ENCODE data around the gene YPEL1.

The YPEL1 gene

GRCh38 chr22:21690401-21690801 lies 45.2 kb downstream of the YPEL1 start:
- H3K9me3 Mint-ChIP-seq = no peaks in the 10 kb centered on the region
- peaks cover 19% of the 10 kb centered on the region for H3K36me3 Mint-ChIP-seq (ENCODE audit: low read depth)

GRCh38 chr22:21688706-21689381 lies 46.8 kb downstream of the YPEL1 start:
- no peak overlapping the region for H3K4me3 Mint-ChIP-seq
- H3K27me3 Mint-ChIP-seq = no peaks in the 10 kb centered on the region
- H3K4me1 Mint-ChIP-seq (ENCODE audit: low read depth) = peaks cover 26% of the 10 kb centered on the region
- H3K27ac Mint-ChIP-seq = peak overlapping the region; percentile 61
- no peaks in the 10 kb centered on the region for H3K9me3 Mint-ChIP-seq
- peaks cover 29% of the 10 kb centered on the region for H3K36me3 Mint-ChIP-seq (ENCODE audit: low read depth)

More at GRCh38 chr22:21690401-21690801, 45.2 kb downstream of the YPEL1 start:
- H3K4me1 Mint-ChIP-seq (ENCODE audit: low read depth) = peaks cover 26% of the 10 kb centered on the region
- peak overlapping the region; percentile 30 for H3K4me3 Mint-ChIP-seq
- H3K27me3 Mint-ChIP-seq = no peaks in the 10 kb centered on the region
- H3K27ac Mint-ChIP-seq = peak overlapping the region; percentile 91

- H3K27me3 Mint-ChIP-seq = no peaks in the 10 kb centered on the region
- no peak overlapping the region for H3K27ac Mint-ChIP-seq
- H3K9me3 Mint-ChIP-seq = no peaks in the 10 kb centered on the region
- H3K4me3 Mint-ChIP-seq = no peak overlapping the region
- H3K36me3 Mint-ChIP-seq (ENCODE audit: low read depth) = peaks cover 29% of the 10 kb centered on the region
- H3K4me1 Mint-ChIP-seq (ENCODE audit: low read depth) = peaks cover 26% of the 10 kb centered on the region
These were observed 47.3 kb downstream of the YPEL1 start for GRCh38 chr22:21688341-21688705.

- Mint-ChIP-seq H3K27ac (no peak overlapping the region), H3K9me3 (no peaks in the 10 kb centered on the region), H3K4me1 (ENCODE audit: low read depth) (peaks cover 26% of the 10 kb centered on the region), H3K27me3 (no peaks in the 10 kb centered on the region), H3K36me3 (ENCODE audit: low read depth) (peaks cover 29% of the 10 kb centered on the region), H3K4me3 (no peak overlapping the region)
These were observed 47.8 kb downstream of the YPEL1 start for GRCh38 chr22:21687685-21688259.

GRCh38 chr22:21686634-21687393 lies 48.8 kb downstream of the YPEL1 start:
- H3K27me3 Mint-ChIP-seq = no peaks in the 10 kb centered on the region
- H3K9me3 Mint-ChIP-seq = no peaks in the 10 kb centered on the region
- peaks cover 23% of the 10 kb centered on the region for H3K36me3 Mint-ChIP-seq (ENCODE audit: low read depth)
- peaks cover 30% of the 10 kb centered on the region for H3K4me1 Mint-ChIP-seq (ENCODE audit: low read depth)
- H3K27ac Mint-ChIP-seq = no peak overlapping the region
- H3K4me3 Mint-ChIP-seq = no peak overlapping the region

- Mint-ChIP-seq H3K27ac (no peak overlapping the region), H3K4me3 (no peak overlapping the region), H3K4me1 (ENCODE audit: low read depth) (peaks cover 29% of the 10 kb centered on the region), H3K27me3 (no peaks in the 10 kb centered on the region), H3K36me3 (ENCODE audit: low read depth) (peaks cover 20% of the 10 kb centered on the region), H3K9me3 (no peaks in the 10 kb centered on the region)
These were observed 49.4 kb downstream of the YPEL1 start for GRCh38 chr22:21686193-21686608.

GRCh38 chr22:21685164-21685513 lies 50.5 kb downstream of the YPEL1 start:
- Mint-ChIP-seq H3K27me3 (no peaks in the 10 kb centered on the region), H3K27ac (no peak overlapping the region), H3K9me3 (no peaks in the 10 kb centered on the region), H3K4me3 (no peak overlapping the region), H3K4me1 (ENCODE audit: low read depth) (peaks cover 18% of the 10 kb centered on the region), H3K36me3 (ENCODE audit: low read depth) (peaks cover 16% of the 10 kb centered on the region)

- Mint-ChIP-seq H3K27ac (no peak overlapping the region), H3K4me1 (ENCODE audit: low read depth) (peaks cover 13% of the 10 kb centered on the region), H3K27me3 (no peaks in the 10 kb centered on the region), H3K36me3 (ENCODE audit: low read depth) (peaks cover 13% of the 10 kb centered on the region), H3K4me3 (no peak overlapping the region), H3K9me3 (no peaks in the 10 kb centered on the region)
These were observed 51.0 kb downstream of the YPEL1 start for GRCh38 chr22:21684492-21685163.

- H3K4me1 Mint-ChIP-seq (ENCODE audit: low read depth) = peaks cover 3% of the 10 kb centered on the region
- no peak overlapping the region for H3K27ac Mint-ChIP-seq
- peaks cover 10% of the 10 kb centered on the region for H3K36me3 Mint-ChIP-seq (ENCODE audit: low read depth)
- H3K27me3 Mint-ChIP-seq = no peaks in the 10 kb centered on the region
- H3K4me3 Mint-ChIP-seq = no peak overlapping the region
- H3K9me3 Mint-ChIP-seq = no peaks in the 10 kb centered on the region
These were observed 52.2 kb downstream of the YPEL1 start for GRCh38 chr22:21683401-21683811.

GRCh38 chr22:21682385-21683175 lies 53.0 kb downstream of the YPEL1 start:
- no peak overlapping the region for H3K4me3 Mint-ChIP-seq
- peaks cover 3% of the 10 kb centered on the region for H3K4me1 Mint-ChIP-seq (ENCODE audit: low read depth)
- H3K36me3 Mint-ChIP-seq (ENCODE audit: low read depth) = peaks cover 10% of the 10 kb centered on the region
- no peaks in the 10 kb centered on the region for H3K27me3 Mint-ChIP-seq
- no peak overlapping the region for H3K27ac Mint-ChIP-seq
- no peaks in the 10 kb centered on the region for H3K9me3 Mint-ChIP-seq

- Mint-ChIP-seq H3K27ac (no peak overlapping the region), H3K9me3 (no peaks in the 10 kb centered on the region), H3K4me1 (ENCODE audit: low read depth) (peaks cover 3% of the 10 kb centered on the region), H3K4me3 (no peak overlapping the region), H3K36me3 (ENCODE audit: low read depth) (peaks cover 10% of the 10 kb centered on the region), H3K27me3 (no peaks in the 10 kb centered on the region)
These were observed 53.8 kb downstream of the YPEL1 start for GRCh38 chr22:21681566-21682370.

- Mint-ChIP-seq H3K9me3 (no peaks in the 10 kb centered on the region), H3K4me3 (no peak overlapping the region), H3K27ac (no peak overlapping the region), H3K27me3 (no peaks in the 10 kb centered on the region), H3K4me1 (ENCODE audit: low read depth) (peaks cover 3% of the 10 kb centered on the region), H3K36me3 (ENCODE audit: low read depth) (peaks cover 11% of the 10 kb centered on the region)
These were observed 54.6 kb downstream of the YPEL1 start for GRCh38 chr22:21680830-21681565.

GRCh38 chr22:21679383-21679782 lies 56.2 kb downstream of the YPEL1 start:
- Mint-ChIP-seq H3K36me3 (ENCODE audit: low read depth) (peaks cover 16% of the 10 kb centered on the region), H3K4me1 (ENCODE audit: low read depth) (peaks cover 3% of the 10 kb centered on the region), H3K9me3 (no peaks in the 10 kb centered on the region), H3K27ac (no peak overlapping the region), H3K4me3 (no peak overlapping the region), H3K27me3 (no peaks in the 10 kb centered on the region)

Data from stimulated activated naive CD8-positive, alpha-beta T cell treated with anti-CD3 and anti-CD28 coated beads, Interleukin-15, Interleukin-2, amounts not matched to agents 100 ng/mL and 50 ng/mL, for 24 hours (primary cell).